ENCODE results near the gene SLC1A7. TPM values are rescaled to one million over a fixed set of nuclear protein-coding genes. Genes with fewer than 3 reads are reported as not detected.

SLC1A7 gene
- total RNA-seq, 1 experiment from 2014 or later: 3.1 TPM

DNA sequence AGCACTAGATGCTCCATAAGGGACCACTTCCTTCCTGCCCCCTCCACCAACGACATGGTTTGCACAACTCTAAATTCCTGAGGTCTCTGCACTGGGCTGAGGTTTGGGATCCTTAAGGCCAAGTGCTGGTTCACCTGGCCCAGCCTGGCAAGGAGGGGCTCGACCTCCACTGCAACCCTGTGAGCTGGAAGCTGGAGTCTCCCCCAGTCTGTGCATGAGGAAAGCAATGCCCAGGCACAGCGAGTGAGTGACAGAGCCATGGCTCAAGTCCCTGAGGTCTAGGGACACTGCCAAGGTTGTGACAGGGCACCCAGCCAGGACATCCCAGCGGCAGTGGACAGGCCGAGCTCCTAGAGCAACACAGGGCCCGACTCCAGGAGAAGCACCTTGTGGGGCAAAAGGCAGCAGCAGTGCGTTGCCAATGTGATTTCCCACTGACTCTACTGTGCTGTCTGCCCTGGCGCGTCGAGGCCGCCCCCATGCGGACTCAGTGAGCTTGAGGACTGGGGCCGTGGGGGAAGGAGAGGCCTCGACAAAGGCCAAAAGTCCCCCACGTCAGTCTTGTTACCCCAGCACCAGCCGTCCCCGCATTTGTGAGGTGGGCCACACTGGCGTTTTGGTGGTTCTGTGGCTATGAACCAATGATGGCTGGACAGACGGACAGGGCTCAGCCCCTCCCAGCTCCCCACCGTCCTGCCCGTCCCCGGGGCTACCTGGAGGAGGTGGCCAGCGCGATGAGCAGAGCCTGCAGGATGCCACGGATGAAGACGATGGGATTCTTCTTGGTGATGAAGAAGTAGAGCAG is 50.4 kb downstream of the SLC1A7 start:
- no peak for DNase-seq (ENCODE audit: low spot score)

DNA sequence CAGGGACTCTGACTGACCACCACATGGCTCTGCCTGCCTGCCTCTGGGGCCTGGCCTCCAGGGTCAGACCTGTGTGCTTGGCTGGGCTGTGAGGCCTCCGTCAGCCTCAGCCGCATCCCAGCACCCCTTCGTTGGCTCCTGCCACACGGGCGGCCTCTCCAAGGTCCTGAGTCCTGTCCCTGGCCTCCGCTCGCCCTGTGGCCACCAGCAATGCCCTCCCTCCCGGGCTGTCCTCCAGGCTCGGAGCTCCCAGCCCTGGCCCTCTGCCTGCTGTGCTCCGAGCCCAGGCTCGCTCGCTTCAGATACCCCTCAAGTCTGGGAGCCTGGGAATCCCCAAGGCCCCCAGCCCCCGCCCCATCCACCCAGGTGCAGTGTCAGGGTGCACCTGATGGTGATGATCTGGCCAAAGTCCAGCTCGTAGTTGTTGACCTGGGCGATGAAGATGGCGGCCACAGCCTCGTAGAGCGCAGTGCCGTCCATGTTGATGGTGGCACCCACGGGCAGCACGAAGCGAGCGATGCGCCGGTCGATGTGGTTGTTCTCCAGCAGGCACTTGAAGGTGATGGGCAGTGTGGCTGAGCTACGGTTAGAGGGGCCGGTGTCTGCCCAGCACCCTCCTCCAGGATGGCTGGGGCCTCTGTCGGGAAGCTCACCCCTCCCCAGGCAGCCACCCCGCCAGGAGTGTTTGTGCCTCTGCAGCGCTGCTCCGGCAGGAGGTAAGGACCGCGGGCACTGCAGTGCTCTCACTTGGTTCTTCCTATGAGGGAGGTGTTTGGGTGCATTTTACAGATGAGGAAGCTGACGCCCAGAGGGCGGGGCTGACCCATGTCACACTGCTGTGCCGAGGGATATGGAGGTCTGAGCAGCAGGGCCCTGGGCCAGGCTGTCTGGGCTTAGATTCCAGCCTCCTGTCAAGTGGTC is 52.0 kb downstream of the SLC1A7 start:
- DNase-seq (ENCODE audit: low spot score): peak; percentile 44

DNA sequence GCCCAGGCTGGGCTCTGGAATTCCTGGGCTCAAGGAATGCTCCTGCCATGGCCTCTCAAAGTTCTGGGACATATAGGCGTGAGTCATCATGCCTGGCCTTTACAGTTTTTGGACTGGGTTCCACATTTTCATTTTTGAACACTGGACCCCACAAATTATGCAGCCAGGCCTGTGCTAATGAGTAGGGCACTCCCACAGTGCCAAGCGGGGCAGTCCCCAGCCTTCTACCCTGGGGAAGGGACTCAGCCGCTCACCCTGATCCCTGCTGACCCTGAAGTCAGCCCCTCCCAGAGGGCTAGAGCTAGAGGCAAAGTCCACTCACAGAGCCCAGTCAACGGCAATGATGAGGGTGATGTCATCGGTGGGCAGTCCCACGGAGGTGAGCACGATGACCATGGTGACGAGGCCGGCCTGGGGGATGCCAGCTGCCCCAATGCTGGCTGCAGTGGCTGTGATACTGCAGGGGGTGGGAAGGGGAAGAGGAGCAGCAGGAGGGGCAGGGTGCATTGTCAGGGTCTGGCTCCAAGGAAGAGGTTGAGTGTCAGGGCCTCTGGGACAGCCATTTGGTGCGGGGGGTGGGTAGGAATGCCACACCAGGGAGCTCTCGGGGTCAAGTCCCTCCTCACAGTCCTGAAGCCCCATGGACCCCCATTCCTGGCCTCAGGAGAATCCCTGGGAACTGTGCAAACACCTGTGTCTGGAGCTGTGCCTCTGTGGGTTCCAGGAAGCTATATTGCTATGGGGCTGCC is 52.8 kb downstream of the SLC1A7 start:
- peak; percentile 12 for DNase-seq (ENCODE audit: low spot score)

DNA sequence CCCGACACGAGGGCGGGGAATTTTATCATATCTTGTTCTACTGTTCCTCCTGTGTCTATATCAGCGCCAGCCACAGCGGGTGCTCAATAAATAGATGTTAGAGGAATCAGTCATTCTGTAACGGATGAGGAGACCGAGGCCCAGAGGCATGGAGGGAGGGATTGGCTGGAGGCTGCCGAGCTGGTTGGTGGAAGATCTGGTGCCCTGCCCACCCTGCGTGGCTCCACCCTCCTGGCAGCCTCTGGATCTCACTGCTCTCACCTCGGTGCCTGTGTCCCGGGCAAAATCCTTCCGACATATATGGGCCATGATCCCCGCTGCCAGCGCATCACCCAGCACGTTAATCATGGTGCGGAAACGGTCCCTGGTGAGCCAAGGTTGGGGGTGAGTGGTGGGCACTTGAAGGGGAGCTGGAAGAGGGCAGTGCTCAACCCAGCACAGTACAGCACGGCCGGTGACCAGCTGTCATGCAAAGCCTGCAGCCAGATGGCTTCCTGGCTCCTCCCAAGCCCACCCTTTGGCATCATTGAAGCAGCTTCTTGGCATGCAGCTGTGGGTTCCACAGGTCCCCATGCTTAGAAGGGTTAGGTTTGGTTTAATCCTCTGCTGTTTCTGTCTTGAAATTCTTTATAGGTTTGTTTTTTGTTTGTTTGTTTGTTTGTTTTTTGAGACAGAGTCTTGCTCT is 53.7 kb downstream of the SLC1A7 start:
- DNase-seq (ENCODE audit: low spot score): peak; percentile 61

DNA sequence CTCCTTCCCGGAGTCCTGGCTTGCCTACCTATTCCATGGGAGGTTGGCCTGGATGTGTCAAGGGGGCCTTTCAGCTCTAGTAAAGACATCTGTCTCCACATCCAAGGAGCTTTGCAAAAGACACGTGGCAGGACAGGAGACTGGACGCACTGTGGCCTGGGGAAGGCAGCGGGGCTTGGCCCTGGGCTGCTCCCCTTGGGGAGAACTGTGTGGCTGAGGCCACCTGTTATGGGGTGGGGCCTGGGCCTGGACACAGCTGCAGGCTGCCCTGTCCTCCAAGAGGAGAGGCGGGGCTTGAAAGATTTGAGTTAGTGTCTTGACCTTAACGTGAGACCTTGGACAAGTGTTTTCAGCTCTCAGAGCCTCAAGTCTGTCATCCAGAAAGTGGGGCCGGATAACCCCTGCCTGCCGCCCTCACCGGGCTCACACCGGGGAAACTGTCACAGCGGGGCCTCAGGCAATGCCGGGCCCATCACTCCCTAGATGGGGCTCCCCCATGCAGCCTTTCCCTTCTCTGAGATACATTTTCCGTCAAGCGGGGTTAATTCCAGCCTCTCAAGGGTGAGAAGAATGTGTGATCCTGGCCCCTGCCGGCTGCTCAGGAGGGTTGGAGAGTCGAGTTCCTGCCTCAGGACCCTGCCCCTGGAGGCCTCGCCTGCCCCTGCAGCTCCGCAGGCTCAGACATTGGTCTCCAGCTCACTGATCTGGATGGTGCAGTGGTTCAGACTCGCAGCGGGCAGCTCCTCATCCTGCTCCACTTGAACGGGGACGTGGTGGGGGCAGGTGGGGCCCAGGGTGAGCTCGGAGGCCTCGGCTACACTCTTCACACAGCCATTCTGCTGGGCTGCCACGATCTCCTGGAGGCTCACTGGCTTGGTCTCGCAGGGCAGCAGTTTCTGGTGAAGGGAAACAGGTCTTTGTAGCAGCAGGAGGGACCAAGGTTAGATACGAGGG is 54.8 kb downstream of the SLC1A7 start:
- DNase-seq (ENCODE audit: low spot score): no peak

DNA sequence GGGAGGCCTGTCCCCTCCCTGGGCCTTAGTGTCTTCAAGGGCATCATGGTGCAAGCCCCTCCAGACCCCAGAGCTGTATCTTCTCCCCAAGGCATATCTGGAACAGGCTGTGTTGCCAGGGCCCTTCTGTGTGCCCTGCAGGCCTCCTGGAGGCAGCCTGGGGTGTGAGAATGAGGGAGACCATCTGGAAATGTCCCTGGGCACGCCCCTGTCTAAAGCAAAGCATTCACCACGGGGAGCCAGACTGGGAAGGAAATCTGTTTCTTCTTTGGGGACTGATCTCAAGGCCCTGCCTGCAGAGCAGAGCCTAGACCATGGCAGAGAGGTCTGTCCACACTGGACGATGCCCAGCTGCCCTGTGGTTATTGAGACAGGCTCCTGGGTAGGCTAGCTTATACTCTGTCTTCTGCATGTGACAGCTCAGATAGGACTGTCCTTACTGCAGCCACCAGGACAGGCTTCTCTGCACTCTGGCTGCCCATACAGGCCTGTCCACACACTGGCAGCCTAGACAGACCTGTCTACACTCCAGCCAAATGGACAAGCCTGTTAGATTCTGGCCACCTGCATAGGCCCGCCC is 55.9 kb downstream of the SLC1A7 start:
- no peak for DNase-seq (ENCODE audit: low spot score)

DNA sequence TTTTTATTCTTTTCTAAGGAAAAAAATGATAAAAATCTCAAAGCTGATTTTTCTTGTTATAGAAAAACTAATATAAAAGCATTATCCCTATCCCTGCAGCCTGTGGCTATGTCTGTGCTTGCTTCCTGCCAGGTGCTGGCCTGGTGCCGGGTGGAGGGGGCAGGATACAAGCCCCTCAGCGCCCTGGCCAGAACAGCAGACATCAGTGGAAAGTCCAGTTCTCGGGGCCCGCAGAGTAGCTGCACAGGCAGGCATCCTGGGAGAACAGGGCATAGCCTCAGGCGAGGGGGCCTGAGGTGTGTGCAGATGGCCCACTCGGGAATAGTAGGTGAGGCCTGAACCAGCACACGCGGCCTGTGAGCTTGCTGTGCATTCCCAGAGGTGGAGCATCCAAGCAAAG is 57.0 kb downstream of the SLC1A7 start:
- DNase-seq (ENCODE audit: low spot score): no peak

DNA sequence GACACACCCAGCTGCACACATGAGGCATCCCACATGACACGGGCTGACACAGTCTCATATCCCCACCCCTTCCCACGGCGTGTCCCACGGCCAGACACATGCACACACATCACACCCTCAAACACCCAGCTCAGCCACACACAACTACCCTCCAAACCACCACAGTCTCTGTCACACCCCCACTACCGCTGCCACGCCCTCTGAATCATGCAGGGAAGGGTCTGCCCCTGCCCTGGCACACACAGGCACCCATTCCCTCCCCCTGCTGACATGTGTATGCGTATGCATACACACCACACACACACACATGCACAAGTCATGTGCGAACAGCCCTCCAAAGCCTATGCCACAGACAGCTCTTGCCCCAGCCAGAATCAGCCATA is 57.9 kb downstream of the SLC1A7 start:
- DNase-seq (ENCODE audit: low spot score): no peak

DNA sequence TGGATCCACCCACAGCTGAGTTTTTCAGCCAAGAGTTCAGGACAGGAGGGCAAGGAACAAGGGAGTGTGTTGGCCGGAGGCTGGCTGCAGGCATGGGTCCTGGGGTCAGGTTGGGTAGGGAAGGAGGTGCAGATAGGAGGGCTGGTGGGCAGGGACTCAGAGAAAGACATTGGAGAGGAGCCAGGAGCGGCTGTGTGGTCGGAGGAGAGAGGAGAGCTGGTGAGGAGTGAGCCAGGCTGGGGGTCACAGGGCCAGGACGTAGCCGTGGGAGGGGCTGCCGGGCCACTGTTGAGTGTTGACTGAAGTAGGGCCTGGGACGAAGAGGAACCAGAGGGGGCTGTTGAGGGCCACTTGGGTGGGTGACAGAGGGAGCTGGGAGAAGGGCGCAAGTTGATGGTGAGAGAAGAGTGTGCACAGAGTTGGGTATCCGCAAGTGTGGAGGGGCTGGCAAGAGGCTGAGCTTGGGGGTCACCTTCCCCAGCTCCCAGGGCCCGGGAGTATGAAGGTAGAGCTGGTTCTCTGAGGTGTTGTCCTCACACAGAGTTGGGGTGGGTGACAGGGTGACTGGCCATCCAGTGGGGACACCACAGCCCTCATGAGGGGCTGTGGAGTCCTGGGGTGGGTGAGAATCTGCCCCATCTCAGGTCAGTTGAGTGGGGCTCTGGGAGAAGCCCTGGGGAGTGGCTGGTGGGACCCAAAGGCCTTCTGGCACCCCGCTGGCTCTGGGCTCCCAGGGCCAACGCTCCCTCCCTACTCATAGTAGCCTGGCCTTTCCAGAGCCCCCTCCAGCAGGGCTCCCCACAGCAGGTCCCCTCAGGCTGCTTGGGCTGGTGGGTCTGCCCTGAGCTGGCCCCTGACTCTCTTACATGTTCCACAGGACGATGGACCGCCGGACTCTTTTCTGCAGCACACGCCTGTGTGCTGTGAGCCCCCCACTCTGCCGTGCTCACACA is 58.5 kb downstream of the SLC1A7 start:
- DNase-seq (ENCODE audit: low spot score): no peak

DNA sequence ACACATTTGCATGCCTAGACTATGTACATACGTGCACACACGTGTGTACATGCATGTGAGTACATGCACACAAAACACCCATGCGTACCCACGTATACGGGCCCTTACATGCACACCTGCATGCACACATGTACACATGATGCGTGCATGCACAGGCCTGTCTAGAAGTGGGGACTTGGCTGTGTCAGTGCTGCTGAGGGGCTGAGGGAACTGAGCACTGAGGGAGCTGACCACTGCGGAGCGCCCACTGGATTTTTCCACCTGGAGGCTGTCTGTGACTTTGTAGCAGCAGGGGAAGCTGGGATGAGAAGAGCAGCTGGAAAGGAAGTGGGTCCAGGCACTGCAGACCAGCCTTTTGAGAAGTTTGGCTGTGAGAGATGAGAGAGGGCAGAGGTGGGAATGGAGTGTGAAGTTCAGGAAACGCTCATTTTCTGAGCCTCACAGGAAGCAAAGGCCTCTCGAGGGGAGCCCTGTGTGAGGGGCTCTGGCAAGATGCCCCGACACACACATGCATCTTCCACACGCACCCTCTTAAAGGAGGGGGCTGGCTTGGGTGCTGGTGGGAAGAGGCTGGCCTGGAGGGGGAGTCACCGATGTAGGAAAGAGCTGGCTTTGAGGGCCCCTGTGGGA is 59.5 kb downstream of the SLC1A7 start:
- no peak for DNase-seq (ENCODE audit: low spot score)

DNA sequence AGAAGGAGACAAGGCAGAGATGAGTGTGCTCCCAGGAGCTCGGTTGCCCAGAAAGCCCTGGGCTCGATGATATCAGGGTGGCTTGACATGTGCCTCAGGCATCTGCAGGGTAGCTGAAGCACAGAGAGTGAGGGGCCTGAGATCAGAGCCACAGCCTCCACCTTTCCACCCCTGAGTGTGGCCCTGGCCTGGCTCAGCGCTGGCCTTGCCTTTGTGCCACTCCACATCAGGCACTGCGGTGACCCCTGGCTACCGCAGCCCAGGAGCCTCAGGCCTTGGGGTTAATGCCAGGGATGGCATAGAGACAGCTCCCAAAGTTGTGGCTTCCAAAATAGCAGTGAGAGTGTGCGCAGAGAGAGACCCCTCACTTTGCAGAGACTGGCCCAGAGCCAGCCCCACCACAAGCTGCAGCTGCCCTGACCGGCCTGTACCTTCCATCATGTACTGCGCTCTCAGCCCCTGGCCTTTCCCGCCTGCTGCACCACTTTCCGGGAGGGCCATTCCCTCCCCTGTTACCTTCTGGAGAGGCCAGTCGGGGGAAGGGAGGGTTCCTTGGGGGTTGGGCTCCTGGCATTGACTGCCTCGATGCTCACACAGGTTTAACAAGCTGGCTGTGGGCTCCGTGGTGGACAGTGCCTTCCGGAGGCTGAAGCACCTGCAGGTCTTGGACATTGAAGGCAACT is 60.9 kb downstream of the SLC1A7 start:
- DNase-seq (ENCODE audit: low spot score): no peak

DNA sequence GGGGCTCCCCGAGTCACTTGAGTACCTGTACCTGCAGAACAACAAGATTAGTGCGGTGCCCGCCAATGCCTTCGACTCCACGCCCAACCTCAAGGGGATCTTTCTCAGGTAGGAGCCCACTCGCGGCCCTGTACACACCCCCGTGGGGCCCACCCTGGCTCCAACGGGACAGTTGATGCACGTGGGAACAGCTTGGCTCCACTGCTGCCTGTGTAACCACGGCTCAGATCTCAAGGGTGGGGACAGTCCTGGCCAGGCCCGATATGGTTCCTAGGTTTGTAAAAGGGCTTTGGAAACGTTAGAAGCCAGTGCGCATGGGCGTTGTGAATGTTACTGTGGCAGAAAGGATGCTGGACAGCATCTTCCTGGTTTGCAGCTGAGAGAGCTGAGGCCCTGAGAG is 61.7 kb downstream of the SLC1A7 start:
- DNase-seq (ENCODE audit: low spot score): no peak

DNA sequence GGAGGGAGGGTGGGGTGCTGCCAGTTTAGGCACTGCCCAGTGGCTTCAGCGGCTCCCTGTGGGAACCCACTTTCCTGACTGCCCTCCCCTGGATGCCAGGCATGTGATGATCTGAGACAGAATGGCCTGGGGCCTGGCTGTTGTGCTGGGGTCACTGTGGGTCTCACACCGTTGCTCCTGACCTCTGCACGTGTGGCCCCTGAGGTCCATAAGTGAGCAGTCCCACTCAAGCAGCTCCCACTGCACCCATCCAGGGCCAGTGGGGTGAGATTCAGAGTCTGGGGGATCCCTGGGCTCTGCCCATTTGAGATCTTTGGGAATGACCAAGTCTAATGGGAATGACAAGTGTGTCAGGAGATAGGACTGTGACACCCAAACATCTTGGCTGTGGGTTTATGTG is 62.4 kb downstream of the SLC1A7 start:
- no peak for DNase-seq (ENCODE audit: low spot score)

DNA sequence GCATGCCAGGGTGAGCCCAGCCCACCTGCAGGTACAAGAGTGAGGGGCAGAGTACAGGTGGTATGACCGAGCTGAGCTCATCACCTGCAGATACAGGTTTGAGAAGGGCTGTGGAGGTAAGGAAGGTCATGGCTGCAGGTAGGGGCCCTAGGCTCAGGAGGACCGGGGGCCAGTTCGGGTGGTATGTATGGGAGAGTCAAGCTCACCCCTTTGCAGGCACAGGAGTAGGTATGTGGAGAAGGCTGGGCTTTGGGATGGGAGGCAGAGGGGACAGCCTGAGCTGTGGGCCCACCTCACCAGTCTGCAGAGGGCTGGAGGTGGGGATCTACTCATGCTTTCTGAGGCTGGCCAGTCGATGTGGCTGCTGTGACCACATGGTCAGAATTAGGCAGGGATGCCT is 63.2 kb downstream of the SLC1A7 start:
- no peak for DNase-seq (ENCODE audit: low spot score)

DNA sequence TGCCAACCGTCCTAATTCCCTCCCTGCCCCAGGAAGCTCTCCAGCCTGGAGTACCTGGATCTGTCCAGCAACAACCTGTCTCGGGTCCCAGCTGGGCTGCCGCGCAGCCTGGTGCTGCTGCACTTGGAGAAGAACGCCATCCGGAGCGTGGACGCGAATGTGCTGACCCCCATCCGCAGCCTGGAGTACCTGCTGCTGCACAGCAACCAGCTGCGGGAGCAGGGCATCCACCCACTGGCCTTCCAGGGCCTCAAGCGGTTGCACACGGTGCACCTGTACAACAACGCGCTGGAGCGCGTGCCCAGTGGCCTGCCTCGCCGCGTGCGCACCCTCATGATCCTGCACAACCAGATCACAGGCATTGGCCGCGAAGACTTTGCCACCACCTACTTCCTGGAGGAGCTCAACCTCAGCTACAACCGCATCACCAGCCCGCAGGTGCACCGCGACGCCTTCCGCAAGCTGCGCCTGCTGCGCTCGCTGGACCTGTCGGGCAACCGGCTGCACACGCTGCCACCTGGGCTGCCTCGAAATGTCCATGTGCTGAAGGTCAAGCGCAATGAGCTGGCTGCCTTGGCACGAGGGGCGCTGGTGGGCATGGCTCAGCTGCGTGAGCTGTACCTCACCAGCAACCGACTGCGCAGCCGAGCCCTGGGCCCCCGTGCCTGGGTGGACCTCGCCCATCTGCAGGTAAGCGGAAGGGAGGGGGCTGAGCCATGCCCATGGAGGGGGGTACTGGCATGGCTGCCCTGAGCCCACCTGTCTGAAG is 63.9 kb downstream of the SLC1A7 start:
- no peak for DNase-seq (ENCODE audit: low spot score)

DNA sequence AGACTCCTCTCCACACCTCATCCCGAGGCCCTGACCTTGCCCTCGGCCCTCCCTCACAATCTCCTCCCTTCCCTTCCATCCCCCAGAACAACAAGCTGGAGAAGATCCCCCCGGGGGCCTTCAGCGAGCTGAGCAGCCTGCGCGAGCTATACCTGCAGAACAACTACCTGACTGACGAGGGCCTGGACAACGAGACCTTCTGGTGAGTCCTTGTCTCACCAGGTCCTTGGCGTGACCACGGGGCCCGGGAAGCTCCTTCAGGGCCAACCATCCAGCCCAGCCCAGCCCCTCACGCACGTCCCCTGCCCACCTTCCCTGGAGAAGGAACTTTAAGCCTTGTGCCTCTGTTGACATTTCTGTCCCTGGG is 64.9 kb downstream of the SLC1A7 start:
- no peak for DNase-seq (ENCODE audit: low spot score)
